HL-60 (cell line): ENCODE data around the gene CYTIP.

ENCODE experiments used
- CTCF ChIP-seq: IDR thresholded peaks from one replicate; pipeline ENCODE4 v1.5.1; 2011; ENCODE audit warnings: low read length, control low read depth, inconsistent platforms; ENCODE audit not compliant: insufficient read depth
- POLR2AphosphoS5 ChIP-seq: IDR thresholded peaks from 2 replicates; pipeline ENCODE4 v1.6.1; 2012; ENCODE audit warnings: low read depth
- REST ChIP-seq: IDR thresholded peaks from 2 replicates; pipeline ENCODE4 v1.6.1; 2012; ENCODE audit warnings: low read depth; ENCODE audit not compliant: insufficient replicate concordance

- TF ChIP-seq CTCF = no peak
- no peak for TF ChIP-seq REST
- TF ChIP-seq POLR2AphosphoS5 = no peak; the same call in 1 of the 2 replicates
Measured at GRCh38 chr2:157418239-157418641, 25.6 kb downstream of the CYTIP start.
